ENCODE results near the gene KRT13.
"Not testable (repeated sequence)": the region's sequence is repeated elsewhere in the genome, so short reads cannot be mapped to it uniquely, and the experiment has no call there.

Gene KRT13

DNA sequence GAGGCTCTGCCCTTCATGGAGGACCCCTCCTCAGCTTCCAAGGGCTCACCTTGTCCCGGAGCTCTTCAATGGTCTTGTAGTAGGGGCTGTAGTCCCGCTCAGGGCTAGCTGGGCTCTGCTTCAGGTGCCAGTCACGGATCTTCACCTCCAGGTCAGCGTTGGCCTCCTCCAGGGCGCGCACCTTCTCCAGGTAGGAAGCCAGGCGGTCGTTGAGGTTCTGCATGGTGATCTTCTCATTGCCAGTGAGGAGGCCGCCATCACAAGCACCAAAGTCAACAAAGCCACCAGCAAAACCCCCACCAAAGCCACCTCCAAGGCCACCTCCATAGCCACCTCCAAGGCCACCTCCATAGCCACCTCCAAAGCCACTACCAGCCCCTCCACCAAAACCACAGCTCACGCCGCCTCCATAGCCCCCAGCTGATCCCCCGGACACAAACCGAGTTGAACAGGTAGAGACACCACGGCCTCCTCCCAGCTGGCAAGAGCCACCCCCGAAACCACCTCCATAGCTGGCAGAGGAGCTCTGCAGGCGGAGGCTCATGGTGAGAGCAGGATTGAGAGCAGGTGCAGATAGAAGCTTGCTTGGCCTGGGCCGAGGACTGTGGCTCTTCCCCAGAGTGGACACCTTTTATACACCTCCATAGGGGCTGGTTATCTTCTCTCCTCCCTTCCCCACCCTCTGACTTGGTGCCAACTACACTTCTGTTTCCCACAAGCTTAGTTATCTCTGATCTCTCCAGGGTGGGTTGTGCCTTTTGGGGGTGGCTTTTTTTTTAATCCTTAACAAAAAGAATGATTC is at the start of gene KRT13:
Gene KRT13, minus strand, starts transcription at position 606 of the 802 bp plus-strand sequence. Its CDS starts 62 bp downstream, at position 544.
- no peak for DNase-seq

DNA sequence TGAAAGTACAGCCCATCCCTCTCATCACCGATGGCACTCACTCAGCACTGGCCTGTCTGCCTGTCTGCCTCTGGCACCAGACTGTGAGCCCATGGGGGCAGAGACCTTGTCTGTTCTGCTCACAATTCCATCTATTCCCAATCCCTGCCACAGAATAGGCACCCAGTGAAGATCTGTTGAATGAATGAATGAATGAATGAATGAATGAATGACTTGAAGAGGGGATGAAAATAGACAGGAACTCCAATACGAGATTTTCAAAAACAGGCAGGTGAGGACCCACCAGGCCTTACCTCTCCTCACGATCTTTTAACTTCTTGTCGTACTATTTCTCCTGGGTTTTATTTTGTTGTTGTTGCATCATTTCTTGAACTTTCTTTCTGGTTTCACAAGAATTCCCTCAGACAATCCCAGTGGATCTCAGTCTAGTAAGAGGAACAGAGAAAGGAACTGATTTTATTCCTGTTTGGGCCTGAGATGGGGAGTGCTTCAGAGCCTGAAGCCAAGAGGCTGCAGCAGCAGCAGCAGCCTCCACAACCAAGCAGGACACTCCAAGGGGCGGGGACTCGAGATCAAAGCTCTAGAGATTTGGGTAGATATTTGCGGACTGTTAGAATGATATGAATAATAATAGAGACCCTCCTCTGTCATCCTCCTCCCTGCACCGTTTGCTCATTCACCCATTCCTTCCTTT is 48.7 kb upstream of the KRT13 start:
- no peak for DNase-seq

DNA sequence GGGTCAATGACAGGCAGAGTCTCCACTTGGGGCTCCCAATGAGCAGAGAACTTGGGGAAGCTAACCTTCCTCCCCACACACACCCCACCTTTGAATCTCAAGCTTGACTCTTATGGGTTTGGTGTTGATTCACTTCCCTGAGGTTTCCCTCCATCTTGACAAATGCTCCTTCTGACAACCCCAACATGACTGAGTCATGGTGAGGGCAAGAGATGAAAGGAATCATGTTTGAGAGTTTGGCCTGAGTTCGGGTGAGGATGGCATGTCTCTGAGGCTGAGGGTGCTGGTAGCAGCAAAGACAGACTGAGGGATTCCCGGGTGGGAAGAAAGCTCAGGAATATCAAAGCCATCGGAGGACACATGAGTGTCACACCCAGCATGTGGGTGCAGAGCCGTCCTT is 47.8 kb upstream of the KRT13 start:
- no peak for DNase-seq

DNA sequence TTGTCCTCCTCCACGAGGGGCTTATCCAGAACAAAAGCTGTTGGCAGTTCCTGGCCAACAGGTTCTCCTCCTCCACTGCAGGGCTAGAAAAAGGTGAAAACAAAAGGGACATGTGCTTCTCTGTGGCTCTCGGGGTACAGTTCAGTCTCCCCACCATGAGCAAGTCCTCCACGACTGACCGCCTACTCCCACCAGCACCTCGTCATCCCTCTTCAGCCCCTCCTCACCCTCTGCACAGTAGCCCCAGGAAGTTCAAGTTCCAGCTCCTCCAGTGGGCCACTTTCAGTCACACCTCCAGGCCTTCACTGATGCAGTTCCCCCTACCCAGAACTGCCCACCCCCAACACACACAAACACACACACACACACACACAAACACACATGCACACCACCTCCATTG is 47.0 kb upstream of the KRT13 start:
- no peak for DNase-seq

DNA sequence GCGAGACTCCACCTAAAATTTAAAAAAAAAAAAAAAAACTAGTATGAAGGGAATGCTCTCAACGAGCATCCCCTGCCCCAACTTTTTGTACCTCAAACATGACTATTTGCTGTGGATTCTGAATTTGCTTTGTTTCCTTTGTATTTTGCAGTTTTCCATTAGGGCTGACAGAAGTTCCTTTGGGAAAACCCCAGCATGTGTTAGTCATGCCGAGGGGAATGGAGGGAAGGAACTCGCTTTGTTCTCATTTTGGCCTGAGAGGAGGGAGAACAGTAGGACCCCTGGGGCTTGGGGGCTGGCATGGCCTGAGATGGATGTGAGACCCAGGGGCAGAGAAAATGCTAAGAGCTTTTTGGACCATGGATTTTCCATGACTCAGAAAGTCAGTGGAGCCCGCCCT is 46.0 kb upstream of the KRT13 start:
- DNase-seq: no peak

DNA sequence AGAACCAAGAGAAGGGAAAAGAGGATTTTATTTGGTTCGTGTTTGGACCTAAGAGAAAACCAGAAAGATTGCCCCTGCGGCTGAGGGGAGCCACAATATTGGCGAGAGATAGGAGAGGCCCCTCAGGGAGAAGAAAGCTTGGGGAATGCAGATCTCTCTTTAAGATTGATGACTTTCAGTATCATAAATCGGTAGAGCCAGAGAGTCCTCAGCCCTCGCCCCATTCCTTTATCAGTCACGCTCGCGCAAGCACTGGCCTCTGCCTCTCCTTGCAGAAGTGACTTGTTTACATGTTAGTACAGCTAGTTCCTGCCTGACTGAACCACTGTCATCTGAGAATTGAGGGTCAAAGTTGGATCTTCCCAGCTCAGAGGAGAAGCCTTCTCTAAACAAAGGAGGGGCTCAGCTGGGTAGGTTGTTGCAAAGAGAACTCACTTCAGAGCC is 44.2 kb upstream of the KRT13 start:
- DNase-seq: no peak

DNA sequence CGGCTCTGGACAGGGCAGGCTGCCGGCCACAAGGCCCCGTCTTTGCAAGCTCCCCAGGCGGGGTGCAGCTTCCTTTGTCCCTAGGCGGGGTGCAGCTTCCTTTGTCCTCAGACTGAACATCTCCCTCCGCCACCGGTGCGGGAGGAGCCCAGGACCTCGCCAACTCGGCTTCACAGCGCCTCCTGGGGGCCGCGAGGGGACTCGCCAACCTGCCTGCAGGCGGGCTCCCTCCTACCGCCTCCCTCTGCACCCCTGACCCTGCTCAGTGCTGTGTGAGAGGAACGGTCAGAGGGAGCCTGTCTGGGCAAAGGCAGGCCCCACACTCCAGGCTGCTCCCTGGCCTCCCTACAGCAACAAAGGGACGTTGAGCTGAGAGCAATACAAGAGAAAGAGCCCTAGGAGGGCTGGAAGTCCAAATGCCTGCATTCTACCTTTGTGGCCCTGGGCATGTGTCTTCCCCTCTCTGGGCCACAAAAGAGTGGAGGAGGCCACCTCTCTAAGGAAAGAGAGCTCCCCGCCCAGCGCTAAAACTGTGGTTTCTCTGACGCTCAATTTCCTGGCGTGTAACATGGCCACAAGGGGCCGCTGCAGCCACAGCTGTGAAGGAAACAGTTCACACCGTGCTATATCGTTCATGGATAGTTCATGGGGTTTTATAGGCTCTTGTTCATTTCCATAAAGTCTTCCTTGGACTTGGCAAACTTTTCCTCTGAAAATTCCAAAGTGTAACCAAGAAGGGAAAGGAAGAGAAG is 43.6 kb upstream of the KRT13 start:
- DNase-seq: peak; percentile 89

DNA sequence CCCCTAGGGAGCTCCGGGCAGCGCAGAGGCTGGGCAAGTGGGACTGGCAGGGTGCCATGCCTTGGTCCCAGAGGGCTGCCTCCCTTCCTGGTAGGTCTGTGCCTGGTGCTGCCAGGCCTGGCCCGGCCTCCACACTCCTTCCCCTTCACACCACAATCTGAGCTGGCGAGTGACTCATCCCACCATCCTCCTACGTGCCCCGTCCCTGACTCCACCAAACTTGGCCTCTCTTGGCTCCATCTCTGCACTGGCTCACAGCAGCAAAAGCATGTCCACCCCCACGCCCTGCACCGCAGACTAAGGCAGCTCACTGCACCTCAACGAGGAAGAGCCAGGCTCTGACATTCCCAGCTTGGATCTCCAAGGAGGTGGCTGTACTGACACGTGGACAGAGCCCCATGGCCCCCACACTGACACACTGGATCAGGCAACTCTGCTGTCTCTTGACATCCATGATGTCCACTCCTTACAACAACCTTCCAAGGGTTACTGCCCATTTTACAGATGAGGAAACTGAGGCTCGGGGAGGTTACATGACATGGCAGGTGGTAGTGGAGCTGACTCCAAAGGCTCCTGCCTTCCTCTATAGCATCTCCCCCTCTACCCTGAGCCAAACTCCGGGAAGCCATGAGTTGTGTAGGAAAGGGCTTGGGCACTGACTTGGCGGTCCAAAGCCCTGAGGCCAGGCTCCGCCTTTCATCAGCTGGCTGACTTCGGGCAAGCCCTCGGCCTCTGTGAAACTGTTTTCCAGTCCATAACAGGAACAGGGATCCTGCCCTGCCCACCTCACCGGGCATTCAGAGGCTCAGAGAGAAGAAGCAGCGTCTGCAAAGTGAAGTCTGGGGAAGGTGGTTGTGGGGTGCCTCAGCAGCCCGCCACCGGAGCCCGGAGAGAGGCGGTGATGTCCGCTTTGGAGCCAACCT is 42.8 kb upstream of the KRT13 start:
- DNase-seq: peak; percentile 63

DNA sequence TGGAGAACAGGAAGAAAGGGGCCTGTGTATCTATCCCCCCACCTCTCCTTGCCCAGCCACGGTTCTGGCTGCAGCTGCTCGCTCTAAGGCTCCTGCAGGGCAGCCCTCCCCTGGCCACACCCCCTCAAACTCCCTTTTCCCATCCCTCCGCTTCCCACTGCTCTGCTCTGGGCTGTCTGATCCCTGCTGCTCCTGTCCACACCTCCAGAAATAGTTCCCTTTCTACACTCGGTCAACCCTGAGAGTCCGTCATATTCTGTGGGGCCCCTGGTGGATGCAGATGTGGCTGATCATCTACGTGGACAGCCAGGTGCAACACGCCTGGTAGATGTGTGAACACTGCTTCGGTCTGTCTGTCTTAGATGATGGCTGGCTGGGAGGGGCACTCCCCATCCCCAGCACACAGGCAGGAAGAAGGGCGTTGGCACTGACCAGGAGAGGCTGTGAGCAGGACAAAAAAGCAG is 42.0 kb upstream of the KRT13 start:
- DNase-seq: no peak

DNA sequence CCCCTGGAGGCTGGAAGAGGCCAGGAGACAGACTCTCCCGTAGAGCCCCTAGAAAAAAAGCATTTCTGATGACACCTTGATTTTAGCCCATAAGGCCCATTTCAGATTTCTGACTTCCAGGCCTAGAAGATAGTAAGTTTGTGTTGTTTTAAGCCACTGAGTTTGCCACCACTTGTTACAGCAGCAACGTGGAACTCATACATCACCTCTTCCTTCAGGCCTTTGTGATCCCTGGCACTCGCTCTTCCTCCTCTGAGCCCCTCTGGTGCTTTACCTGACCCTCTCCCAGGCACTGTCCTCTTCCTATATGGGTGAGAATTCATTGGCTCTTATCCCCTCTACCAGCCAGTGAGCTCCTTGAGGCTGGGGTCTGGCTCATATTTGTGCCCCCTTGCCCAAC is 41.4 kb upstream of the KRT13 start:
- no peak for DNase-seq

DNA sequence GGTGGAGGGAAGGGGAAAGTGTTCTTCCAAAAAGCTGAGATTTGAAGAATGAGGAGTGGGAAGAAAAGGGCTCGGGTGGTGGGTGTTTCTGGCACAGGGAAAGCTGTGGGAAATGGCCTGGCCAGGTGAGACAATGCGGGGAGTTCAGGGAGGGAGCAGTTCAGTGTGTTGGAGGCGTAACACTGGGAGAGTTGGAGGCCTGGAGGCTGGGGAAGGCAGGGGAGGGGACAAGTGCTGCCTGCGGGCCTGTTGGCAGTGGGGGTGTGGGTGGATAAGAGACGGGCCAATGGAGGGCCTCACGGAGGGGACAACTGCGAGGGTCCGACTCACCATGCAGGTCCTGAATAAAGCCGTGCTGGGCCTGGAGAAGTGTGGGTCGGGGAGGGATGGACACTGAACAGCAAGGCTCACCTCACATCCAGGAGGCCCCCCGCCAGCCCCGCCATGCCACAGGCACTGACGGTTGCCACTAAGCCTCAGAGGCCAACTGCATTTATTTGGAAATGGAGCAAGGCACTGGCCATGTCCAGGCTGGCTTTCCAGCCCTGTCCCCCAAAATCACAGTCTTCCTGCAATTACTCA is 40.5 kb upstream of the KRT13 start:
- no peak for DNase-seq

DNA sequence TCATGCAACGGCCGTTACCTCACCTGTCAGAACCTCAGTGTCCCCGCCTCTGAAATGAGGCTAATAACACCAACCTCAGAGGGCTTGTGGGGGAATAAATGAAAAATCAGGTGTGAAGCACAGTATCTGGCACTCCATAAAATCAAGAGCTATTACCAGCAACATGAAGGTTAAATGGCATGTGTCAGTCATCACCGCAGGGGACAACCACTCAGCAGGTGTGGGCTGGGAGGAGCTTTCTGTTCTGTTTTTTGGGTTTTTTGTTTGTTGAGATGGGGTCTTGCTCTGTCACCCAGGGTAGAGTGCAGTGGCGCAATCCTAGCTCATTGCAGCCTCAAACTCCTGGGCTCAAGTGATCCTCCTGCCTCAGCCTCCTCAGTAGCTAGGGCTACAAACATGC is 39.5 kb upstream of the KRT13 start:
- no peak for DNase-seq

DNA sequence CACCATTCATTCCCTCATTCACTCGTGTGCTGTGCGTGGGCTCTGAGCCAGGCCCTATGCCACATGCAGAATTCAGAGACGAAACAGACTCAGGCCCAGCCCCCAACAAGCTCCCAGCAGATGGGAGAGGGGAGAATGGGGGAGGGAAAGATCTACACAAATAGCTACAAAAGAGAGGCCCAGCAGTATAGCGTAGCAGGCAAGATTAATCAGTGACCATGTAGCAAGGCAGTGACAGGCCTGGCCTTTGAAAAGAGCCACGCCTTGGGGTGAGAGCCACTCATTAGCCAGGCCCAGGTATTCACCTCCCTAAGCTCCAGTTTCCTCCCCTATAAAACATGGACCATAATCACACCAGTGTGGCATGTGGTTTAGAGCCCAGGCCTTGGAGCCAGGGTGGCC is 39.1 kb upstream of the KRT13 start:
- DNase-seq: no peak

DNA sequence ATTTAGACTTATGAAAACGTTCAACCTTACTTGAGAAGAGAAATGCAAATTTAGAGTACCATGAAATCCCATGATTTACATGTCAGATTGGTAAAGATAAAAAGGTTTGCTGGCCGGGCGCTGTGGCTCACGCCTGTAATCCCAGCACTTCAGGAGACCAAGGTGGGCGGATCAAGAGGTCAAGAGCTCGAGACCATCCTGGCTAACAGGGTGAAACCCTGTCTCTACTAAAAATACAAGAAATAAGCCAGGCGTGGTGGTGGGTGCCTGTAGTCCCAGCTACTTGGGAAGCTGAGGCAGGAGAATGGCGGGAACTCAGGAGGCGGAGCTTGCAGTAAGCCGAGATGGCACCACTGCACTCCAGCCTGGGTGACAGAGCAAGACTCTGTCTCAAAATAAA is 37.4 kb upstream of the KRT13 start:
- not testable (repeated sequence) for DNase-seq

DNA sequence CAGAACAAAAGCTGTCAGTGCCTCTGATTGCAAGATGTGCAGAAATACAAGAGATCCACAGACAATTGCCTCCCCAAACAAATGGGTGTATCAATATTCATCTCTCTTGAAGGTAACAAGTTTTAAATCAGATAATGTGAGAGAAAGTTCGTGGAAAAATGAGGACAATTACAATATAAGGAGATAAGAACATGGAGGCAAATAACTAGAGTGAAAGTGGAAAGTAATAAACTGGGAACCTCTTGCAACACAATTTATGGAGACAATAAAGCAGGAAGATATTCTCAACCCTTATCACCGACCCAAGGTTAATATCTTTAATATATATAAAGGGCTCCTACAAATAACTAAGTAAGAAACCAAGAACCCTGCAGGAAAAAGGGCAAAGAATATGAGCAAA is 36.9 kb upstream of the KRT13 start:
- DNase-seq: no peak

DNA sequence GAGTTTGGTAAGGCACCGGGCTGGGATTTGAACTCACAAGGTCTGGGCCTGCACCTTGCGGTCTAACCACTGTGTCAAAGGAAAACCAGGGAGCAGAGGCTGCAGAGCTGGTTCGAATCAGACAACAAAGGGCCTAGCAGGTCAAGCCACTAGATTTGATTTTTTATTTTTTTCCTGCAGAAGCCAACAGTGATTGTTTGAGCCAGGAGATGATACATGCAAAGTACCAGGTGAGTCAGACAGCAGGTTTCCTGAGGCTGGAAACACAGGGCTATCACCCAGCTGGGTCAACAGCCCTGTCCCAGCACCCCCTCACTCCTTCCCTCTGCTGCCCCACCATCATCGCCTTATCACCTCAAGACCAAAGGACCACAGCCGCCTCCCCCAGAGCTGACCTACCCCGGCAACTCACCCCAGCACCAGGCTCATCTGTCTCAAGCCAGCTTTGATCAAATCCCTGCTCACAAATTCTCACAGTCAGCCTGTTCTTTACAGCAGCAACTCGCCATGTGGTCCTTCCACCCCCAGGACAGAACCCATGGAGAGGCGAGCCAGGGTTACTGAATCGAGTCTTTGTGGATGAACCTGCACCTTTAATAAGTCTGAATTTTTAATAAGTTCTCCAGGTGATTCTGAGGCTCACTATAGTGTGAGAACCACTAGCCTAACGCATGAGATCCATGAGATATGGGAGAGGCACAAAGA is 35.7 kb upstream of the KRT13 start:
- no peak for DNase-seq

DNA sequence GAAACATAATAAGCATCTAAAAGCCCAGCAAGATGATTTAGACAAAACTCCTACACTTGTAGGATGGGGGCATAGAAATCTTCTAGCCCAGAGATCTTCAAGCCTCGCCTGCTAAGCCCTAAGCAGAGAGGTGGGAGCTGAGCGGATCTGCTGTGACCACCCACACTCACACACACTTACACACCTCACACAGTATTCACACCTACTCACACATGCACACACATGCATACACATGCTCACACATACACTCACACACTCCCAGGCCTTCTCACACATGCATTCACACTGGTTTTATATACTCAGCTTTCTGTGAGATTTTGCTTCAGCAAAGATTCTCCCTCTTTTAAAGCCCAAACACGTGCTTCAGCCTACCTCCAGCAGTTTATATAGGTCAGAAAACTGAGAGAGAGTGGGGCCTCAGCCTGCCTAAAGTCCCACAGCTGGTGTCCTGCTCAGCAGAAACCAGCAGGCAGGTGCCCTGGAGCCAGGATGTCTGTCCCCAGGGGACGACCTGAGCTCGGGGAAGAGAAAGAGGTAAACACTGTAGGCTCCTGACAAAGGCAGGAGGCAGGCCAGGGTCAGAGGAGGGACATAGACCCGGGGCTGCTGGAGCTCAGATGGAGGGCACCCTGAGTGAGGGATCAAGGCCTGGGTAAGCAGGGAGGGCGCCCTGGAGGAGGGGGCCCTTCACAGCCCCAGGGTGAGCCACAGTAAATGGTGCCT is 34.7 kb upstream of the KRT13 start:
- DNase-seq: no peak

DNA sequence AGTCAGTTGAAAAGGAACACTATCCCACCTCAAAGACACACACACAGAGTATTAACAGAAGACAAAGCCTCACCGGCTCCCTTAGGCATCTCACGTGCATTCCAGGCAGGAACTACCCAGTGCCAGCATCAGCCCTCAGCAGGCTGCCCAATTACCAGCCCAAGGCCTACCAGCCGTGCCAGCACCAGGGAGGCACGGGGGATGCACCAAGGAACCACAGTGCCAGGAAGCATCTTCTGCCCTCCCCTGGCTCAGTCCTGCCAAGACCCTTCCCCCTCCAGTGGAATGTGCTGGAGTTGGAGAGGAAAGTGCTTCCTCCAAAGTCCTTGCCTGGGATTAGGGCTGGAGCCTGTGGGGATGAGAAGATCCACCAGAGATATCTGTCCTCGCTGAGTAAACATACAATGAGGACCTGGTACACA is 33.7 kb upstream of the KRT13 start:
- no peak for DNase-seq

DNA sequence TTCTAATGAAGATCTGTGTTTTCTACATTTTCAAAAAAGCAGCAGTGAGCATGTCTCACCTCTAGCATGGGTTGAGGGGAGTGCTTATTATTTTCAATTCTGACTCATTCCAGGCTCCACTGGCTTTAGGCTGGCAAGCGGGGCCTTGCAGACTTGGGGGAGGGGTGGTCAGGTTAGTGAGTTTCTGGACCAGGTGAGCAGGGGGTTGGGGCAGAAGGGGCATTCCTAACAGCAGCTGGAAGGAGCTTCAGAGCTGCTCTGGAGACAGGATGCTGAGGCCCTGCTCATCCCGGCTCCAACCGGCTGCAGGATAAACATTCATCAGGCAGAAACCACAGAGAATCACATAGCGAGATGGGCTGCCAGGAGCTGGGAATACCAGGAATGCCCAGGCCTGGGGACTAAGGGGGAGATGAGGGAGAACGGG is 33.2 kb upstream of the KRT13 start:
- no peak for DNase-seq

DNA sequence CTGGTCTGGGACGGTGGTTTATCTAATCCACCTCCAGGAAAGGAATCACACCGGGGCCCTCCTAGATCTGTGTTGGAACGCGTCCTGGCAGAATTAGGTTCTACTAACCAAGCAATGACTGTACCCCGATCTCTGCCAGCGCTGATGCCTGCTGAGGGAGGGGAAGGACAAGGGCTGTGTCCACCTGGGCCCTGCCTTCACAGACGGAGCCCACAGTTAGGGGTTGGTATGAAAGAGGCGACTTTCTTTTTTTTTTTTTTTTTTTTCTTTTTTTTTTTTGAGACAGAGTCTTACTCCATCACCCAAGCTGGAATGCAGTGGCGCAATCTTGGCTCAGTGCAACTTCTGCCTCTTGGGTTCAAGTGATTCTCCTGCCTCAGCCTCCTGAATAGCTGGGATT is 32.6 kb upstream of the KRT13 start:
- no peak for DNase-seq

DNA sequence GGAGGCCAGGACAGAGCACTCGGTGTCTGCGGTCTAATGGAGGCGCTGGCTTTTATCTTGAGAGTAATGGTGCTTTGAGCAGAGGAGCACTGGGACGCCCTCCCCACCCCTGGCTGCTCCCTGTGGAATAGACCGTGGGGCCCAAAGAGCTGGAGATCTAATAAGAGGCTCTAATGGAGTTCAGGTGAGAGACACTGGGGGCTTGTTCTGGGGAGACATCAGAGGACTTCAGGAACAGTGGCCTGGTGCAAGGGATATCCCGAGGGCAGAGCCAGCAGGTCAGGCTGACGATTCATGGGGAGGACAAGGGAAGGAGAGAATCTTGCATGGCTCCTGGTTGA is 32.2 kb upstream of the KRT13 start:
- no peak for DNase-seq

Data from right hindlimb (tissue), 1 donor.